HEK293T (cell line): Measurements from ENCODE around the gene HSPB7.

Experiments
- FOXM1 ChIP-seq: fragments of 450-650 bp; IDR thresholded peaks from 2 replicates; pipeline ENCODE4 v1.6.1; 2017; ENCODE audit warnings: mild to moderate bottlenecking, borderline replicate concordance
- LEF1 ChIP-seq: fragments of 450-650 bp; IDR thresholded peaks from 2 replicates; pipeline ENCODE4 v1.6.1; 2017; ENCODE audit warnings: mild to moderate bottlenecking, borderline replicate concordance
- SP1 ChIP-seq: fragments of 450-650 bp; IDR thresholded peaks from 2 replicates; pipeline ENCODE4 v1.6.1; 2017
- TF ChIP-seq, protein P1 (sequence below): fragments of 450-650 bp; IDR thresholded peaks from 2 replicates; pipeline ENCODE4 v1.6.1; 2016

GRCh38 chr1:16065269-16065576, 47.4 kb upstream of the HSPB7 start:
- TF ChIP-seq LEF1 (no peak), FOXM1 (no peak), SP1 (no peak)
- TF ChIP-seq, protein P1, sequence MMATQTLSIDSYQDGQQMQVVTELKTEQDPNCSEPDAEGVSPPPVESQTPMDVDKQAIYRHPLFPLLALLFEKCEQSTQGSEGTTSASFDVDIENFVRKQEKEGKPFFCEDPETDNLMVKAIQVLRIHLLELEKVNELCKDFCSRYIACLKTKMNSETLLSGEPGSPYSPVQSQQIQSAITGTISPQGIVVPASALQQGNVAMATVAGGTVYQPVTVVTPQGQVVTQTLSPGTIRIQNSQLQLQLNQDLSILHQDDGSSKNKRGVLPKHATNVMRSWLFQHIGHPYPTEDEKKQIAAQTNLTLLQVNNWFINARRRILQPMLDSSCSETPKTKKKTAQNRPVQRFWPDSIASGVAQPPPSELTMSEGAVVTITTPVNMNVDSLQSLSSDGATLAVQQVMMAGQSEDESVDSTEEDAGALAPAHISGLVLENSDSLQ = no peak
